Testis (tissue), 2 donors: ENCODE measurements around the gene NXPH4.

Experiments used
- CTCF ChIP-seq, 3 experiments: fragments of 450-650 bp in 2 of 3; fragments of 200-600 bp in 1 of 3; sonication (generic) in 1 of 3; IDR thresholded peaks; one replicate each; pipeline ENCODE4 v1.5.1; 2016 to 2019; ENCODE audit warnings: antibody characterized with exemption in 3 of 3, mild to moderate bottlenecking in 2 of 3, moderate library complexity in 1 of 3
- POLR2A ChIP-seq: fragments of 450-650 bp; IDR thresholded peaks from one replicate; pipeline ENCODE4 v1.6.1; 2017; ENCODE audit warnings: antibody characterized with exemption, mild to moderate bottlenecking, moderate library complexity

GRCh38 chr12:57218030-57218853, 1.6 kb downstream of the NXPH4 start:
- TF ChIP-seq CTCF (IDR thresholded peaks at IDR 0.05) (no peak), POLR2A (no peak)
